K562 (cell line): Measurements from ENCODE around the gene SLC19A3. TPM values are rescaled to one million over a fixed set of nuclear protein-coding genes. Genes with fewer than 3 reads are reported as not detected.

ENCODE experiments used
- CBFB ChIP-seq: sonication (generic); formaldehyde crosslinking; IDR thresholded peaks from 2 replicates; pipeline ENCODE4 v1.4.0; 2020; ENCODE audit warnings: mild to moderate bottlenecking, missing genetic modification reagents
- DDX20 ChIP-seq: fragments of 450-650 bp; IDR thresholded peaks from 2 replicates; pipeline ENCODE4 v1.6.1; 2016; ENCODE audit warnings: missing genetic modification characterization, low read depth, mild to moderate bottlenecking, missing compliant biosample characterization, moderate library complexity
- E4F1 ChIP-seq: fragments of 250-450 bp; sonication (Bioruptor Pico); IDR thresholded peaks from 2 replicates; pipeline ENCODE4 v1.5.0; 2021; ENCODE audit warnings: mild to moderate bottlenecking, borderline replicate concordance
- ETV6 ChIP-seq, 3 experiments: fragments of 150-350 bp in 1 of 3; sonication (generic) in 1 of 3; formaldehyde crosslinking in 1 of 3; IDR thresholded peaks; 2 replicates each; pipeline versions ENCODE4 v1.6.1 to v1.8.0; 2014 to 2022; ENCODE audit warnings: borderline replicate concordance in 2 of 3, low read depth in 2 of 3, antibody characterized with exemption in 1 of 3, low read length in 1 of 3, mild to moderate bottlenecking in 1 of 3, missing genetic modification reagents in 1 of 3
- KDM1A ChIP-seq, 2 experiments: fragments of 450-650 bp; IDR thresholded peaks; 2 replicates each; pipeline ENCODE4 v1.6.1; 2016; ENCODE audit warnings: mild to moderate bottlenecking in 2 of 2
- NFATC3 ChIP-seq: fragments of 450-650 bp; IDR thresholded peaks from 2 replicates; pipeline ENCODE4 v1.6.1; 2017; ENCODE audit warnings: mild to moderate bottlenecking
- RREB1 ChIP-seq: fragments of 250-450 bp; sonication (Bioruptor Pico); IDR thresholded peaks from 2 replicates; pipeline ENCODE4 v1.4.0; 2020
- SIX5 ChIP-seq, 2 experiments: IDR thresholded peaks; 2 replicates each; pipeline ENCODE4 v1.6.1; 2011; ENCODE audit warnings: low read length in 2 of 2, borderline replicate concordance in 1 of 2, low read depth in 1 of 2, mild to moderate bottlenecking in 1 of 2, moderate library complexity in 1 of 2; ENCODE audit not compliant: insufficient read depth in 1 of 2
- SREBF1 ChIP-seq: fragments of 150-350 bp; IDR thresholded peaks from 2 replicates; pipeline ENCODE4 v1.6.1; 2014; ENCODE audit warnings: antibody characterized with exemption, low read depth, low read length, borderline replicate concordance
- TCF3 ChIP-seq: sonication (generic); formaldehyde crosslinking; IDR thresholded peaks from 2 replicates; pipeline ENCODE4 v1.4.0; 2020; ENCODE audit warnings: mild to moderate bottlenecking, missing genetic modification reagents
- ZKSCAN3 ChIP-seq: fragments of 250-450 bp; sonication (Bioruptor Pico); IDR thresholded peaks from 2 replicates; pipeline ENCODE4 v1.4.0; 2020
- ZNF253 ChIP-seq: fragments of 250-450 bp; sonication (Bioruptor Pico); conservative IDR thresholded peaks from 2 replicates; pipeline ENCODE4 v1.6.1; 2021; ENCODE audit warnings: mild to moderate bottlenecking
- ZNF277 ChIP-seq: fragments of 250-450 bp; sonication (Bioruptor Pico); IDR thresholded peaks from 2 replicates; pipeline ENCODE4 v1.8.0; 2022; ENCODE audit warnings: inconsistent platforms, mild to moderate bottlenecking, moderate library complexity, borderline replicate concordance
- ZNF644 ChIP-seq: fragments of 200-800 bp; sonication (Bioruptor generic); IDR thresholded peaks from 2 replicates; pipeline ENCODE4 v1.6.1; 2016; ENCODE audit warnings: low read depth, missing genetic modification characterization, missing compliant biosample characterization
- polyA plus RNA-seq, 8 experiments: library from polyadenylated mRNA; depleted of rRNA in 4 of 8; stranded (reverse) in 5 of 8; unstranded in 3 of 8; fragments of >200 nt; fragmentation: Nextera tagmentation in 2 of 8; fragmentation: Illumina TruSeq in 1 of 8; extraction: Ambion mirVana in 2 of 8; extraction: Trizol in 1 of 8; gene quantifications; 2 replicates each; pipeline versions ENCODE4 v1.2.1 to v1.2.3, GENCODE V29; 2011 to 2014; ENCODE audit warnings: inconsistent platforms in 1 of 8, missing spikeins in 1 of 8
- total RNA-seq, 7 experiments: library from RNA; depleted of rRNA in 6 of 7; stranded (reverse); fragments of >200 nt in 6 of 7; fragmentation: Illumina TruSeq in 2 of 7; extraction: Trizol in 2 of 7; gene quantifications; 2 replicates each; pipeline versions ENCODE4 v1.2.1 to v1.2.3, GENCODE V29; 2011 to 2021; ENCODE audit warnings: low replicate concordance in 1 of 7

SLC19A3 gene
- total and polyA plus RNA-seq, 9 of the 15 experiments (the other 6 are each of a cell fraction or from before 2014, with no cell fraction given), result not detected

DNA sequence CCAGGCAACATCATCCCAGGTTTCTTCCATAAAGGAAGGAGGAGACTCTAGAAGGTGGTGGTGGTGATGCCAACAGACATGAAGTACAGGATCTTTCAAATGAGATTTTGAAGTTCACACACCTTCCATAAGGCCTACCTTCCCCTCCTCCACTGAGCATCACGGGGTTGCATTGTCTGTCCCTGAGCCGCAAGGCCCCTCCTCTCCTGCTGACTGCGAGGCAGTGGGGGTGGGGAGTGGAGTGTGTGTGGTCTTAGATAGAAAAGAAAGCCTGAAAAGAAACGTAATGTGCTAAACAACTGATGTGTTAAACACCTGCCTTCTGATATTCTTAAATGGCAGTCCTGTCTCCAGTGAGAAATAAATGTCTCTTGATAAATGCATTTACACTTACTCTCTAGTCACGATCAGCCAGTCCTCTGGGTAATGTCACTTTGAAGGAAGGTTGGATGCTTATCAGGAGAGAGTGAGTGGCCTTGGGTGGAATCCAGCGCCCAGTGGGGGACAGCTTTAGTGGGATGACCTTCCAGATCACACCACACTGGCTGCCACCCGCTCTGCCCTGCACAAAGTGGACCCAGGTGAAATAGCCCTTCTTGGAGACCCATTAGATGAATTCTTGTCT, 56.7 kb downstream of the SLC19A3 start (continued):
- TF ChIP-seq SREBF1, result no peak
- no peak for TF ChIP-seq ZNF644
- no peak for TF ChIP-seq KDM1A (IDR thresholded peaks at IDR 0.05)
- TF ChIP-seq TCF3 (CRISPR knock-in tag), result no peak
- TF ChIP-seq E4F1 (CRISPR knock-in tag), result no peak
- TF ChIP-seq DDX20 (tag), result no peak
- no peak for TF ChIP-seq ZNF253 (CRISPR knock-in tag)
- TF ChIP-seq CBFB (CRISPR knock-in tag), result no peak
- TF ChIP-seq RREB1 (CRISPR knock-in tag), result no peak
- TF ChIP-seq NFATC3, result no peak
- TF ChIP-seq ZKSCAN3 (CRISPR knock-in tag), result no peak
- no peak for TF ChIP-seq SIX5 (IDR thresholded peaks at IDR 0.05; ENCODE audit: borderline replicate concordance in 1 of 2, insufficient read depth in 1 of 2, low read depth in 1 of 2, low read length in 2 of 2)
- no peak for TF ChIP-seq ETV6 (IDR thresholded peaks at IDR 0.05; ENCODE audit: borderline replicate concordance in 1 of 2, low read depth in 2 of 2, low read length in 1 of 2)
- TF ChIP-seq ETV6 (CRISPR knock-in tag; IDR thresholded peaks at IDR 0.05; ENCODE audit: borderline replicate concordance), result no peak
- TF ChIP-seq ZNF277, result no peak
